Keratinocyte (primary cell): ENCODE results near the gene FBRSL1.

Experiments used
- CTCF ChIP-seq, 3 experiments: IDR thresholded peaks in 1 of 3; conservative IDR thresholded peaks in 1 of 3; optimal IDR thresholded peaks in 1 of 3; 2 replicates in 2 of 3; 3 replicates in 1 of 3; pipeline versions ENCODE3 to v1.5.1; 2011; ENCODE audit warnings: low read length in 3 of 3, mild to moderate bottlenecking in 3 of 3, moderate library complexity in 2 of 3, control low read depth in 1 of 3, inconsistent platforms in 1 of 3; ENCODE audit not compliant: insufficient read depth in 2 of 3; ENCODE audit errors: extremely low read depth in 1 of 3
- EZH2 ChIP-seq: IDR thresholded peaks from one replicate; pipeline ENCODE4 v1.6.1; 2012; ENCODE audit warnings: inconsistent platforms, mild to moderate bottlenecking, low read length, moderate library complexity

- TF ChIP-seq CTCF (optimal IDR thresholded peaks at IDR 0.05 in 1 of 3, IDR thresholded peaks at IDR 0.05 in 1 of 3, conservative IDR thresholded peaks at IDR 0.05 in 1 of 3; ENCODE audit: extremely low read depth in 1 of 3, insufficient read depth in 2 of 3, low read length in 3 of 3) (no peak), EZH2 (no peak)
These were observed 12.1 kb upstream of the FBRSL1 start for GRCh38 chr12:132477703-132478432.
